Stimulated activated CD8-positive, alpha-beta memory T cell treated with anti-CD3 and anti-CD28 coated beads, Interleukin-15, amount 100 ng/mL, for 4 hours (primary cell): ENCODE results near the gene CCDC186.
"Not testable (repeated sequence)": the region's sequence is repeated elsewhere in the genome, so short reads cannot be mapped to it uniquely, and the experiment has no call there.

Source experiments
- DNase-seq, 2 donors: peaks; one replicate each; pipeline ENCODE4 v3.0.0-alpha.2; 2020; ENCODE audit warnings: low read depth in 2 of 2

Gene CCDC186

GRCh38 chr10:114174695-114175188, 739 bp upstream of the CCDC186 start:
- peak in 1 of 2 donors; percentile 24 for DNase-seq

GRCh38 chr10:114173603-114173920, 441 bp downstream of the CCDC186 start:
- DNase-seq = no peak

- no peak for DNase-seq
Measured at GRCh38 chr10:114172776-114173602, 1.0 kb downstream of the CCDC186 start.

- no peak for DNase-seq
Measured at GRCh38 chr10:114172216-114172615, 1.8 kb downstream of the CCDC186 start.

GRCh38 chr10:114168450-114169009, 5.5 kb downstream of the CCDC186 start:
- no peak for DNase-seq

GRCh38 chr10:114167985-114168384, 6.0 kb downstream of the CCDC186 start:
- DNase-seq = no peak

GRCh38 chr10:114166494-114166893, 7.5 kb downstream of the CCDC186 start:
- DNase-seq = no peak

- no peak for DNase-seq
Measured at GRCh38 chr10:114166043-114166442, 8.0 kb downstream of the CCDC186 start.

- no peak for DNase-seq
Measured at GRCh38 chr10:114163062-114163461, 10.9 kb downstream of the CCDC186 start.

GRCh38 chr10:114157912-114158311, 16.1 kb downstream of the CCDC186 start:
- DNase-seq = no peak

GRCh38 chr10:114151892-114152291, 22.1 kb downstream of the CCDC186 start:
- no peak for DNase-seq

GRCh38 chr10:114151486-114151885, 22.5 kb downstream of the CCDC186 start:
- DNase-seq = no peak

GRCh38 chr10:114149476-114149875, 24.5 kb downstream of the CCDC186 start:
- DNase-seq = not testable (repeated sequence)

GRCh38 chr10:114143160-114143559, 30.8 kb downstream of the CCDC186 start:
- no peak for DNase-seq

- DNase-seq = no peak
Measured at GRCh38 chr10:114142018-114142417, 32.0 kb downstream of the CCDC186 start.

GRCh38 chr10:114140827-114141226, 33.2 kb downstream of the CCDC186 start:
- DNase-seq = not testable (repeated sequence)

- no peak for DNase-seq
Measured at GRCh38 chr10:114140036-114140435, 34.0 kb downstream of the CCDC186 start.

GRCh38 chr10:114138581-114138980, 35.4 kb downstream of the CCDC186 start:
- no peak for DNase-seq

- no peak for DNase-seq
Measured at GRCh38 chr10:114135476-114135875, 38.5 kb downstream of the CCDC186 start.

GRCh38 chr10:114131094-114131493, 42.9 kb downstream of the CCDC186 start:
- DNase-seq = no peak

GRCh38 chr10:114121031-114121430, 53.0 kb downstream of the CCDC186 start:
- DNase-seq = no peak

GRCh38 chr10:114118514-114118913, 55.5 kb downstream of the CCDC186 start:
- DNase-seq = no peak

GRCh38 chr10:114117728-114118127, 56.3 kb downstream of the CCDC186 start:
- DNase-seq = no peak
